H1 (cell line): ENCODE measurements around the gene SRGAP3. TPM values are rescaled to one million over a fixed set of nuclear protein-coding genes. Genes with fewer than 3 reads are reported as not detected.

Experiments
- CTBP2 ChIP-seq: IDR thresholded peaks from 2 replicates; pipeline ENCODE4 v1.7.0; 2011; ENCODE audit warnings: borderline replicate concordance, mild to moderate bottlenecking, moderate library complexity, mixed read lengths, low read length; ENCODE audit not compliant: insufficient read depth, insufficient read length
- polyA plus RNA-seq, 7 experiments: library from polyadenylated mRNA; depleted of rRNA in 3 of 7; stranded (reverse) in 5 of 7; unstranded in 2 of 7; fragments of >200 nt in 5 of 7; fragments of 200-250 nt in 2 of 7; gene quantifications; 1 replicate in 5 of 7; 2 replicates in 1 of 7; 4 replicates in 1 of 7; pipeline versions ENCODE4 v1.2.1 to v1.2.3, GENCODE V29; 2011 to 2013; ENCODE audit warnings: missing spikeins in 2 of 7, mixed read lengths in 2 of 7
- total RNA-seq: library from RNA; stranded (reverse); fragmentation: NEBNext Ultra II Directional; extraction: Animal tissue kit (Norgen Biotek cat#: 25700); gene quantifications from 2 replicates; pipeline ENCODE4 v1.2.1, GENCODE V29; 2021
- TF ChIP-seq, protein P1 (sequence below): IDR thresholded peaks from 2 replicates; pipeline ENCODE4 v1.6.1; 2012; ENCODE audit warnings: low read length, inconsistent platforms

SRGAP3 gene
- total and polyA plus RNA-seq, 2 of the 8 experiments (the other 6 are each of a cell fraction or from before 2014, with no cell fraction given): 5.8 to 11.4 TPM

DNA sequence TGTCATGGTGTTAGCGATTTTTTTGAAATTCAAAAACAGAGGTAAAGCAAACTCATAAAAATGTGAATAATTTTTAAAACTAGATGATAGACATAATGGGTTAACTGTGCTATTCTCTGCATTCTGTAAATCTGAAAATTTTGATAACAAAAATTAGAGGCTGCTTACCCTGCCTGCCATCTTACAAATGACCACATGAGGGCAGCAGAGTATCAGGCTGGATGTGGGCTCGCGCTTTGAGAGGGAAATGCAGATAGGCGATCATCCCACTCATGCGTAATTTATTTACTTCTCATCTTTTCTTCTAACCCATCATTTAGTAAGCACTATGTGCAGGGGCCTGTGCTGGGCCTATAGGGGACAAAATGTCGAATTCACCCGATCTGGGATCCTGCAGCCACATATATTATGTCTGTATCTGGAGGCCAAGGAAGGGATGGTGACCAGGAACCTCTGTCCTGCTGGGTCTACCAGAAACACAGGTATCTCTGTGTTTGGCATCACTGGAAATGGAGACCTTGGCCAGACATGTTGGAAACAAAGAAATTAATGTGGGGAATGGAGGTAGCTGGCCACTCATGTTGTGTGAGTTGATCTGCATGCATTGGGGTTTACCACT, 278.4 kb downstream of the SRGAP3 start (continued):
- TF ChIP-seq, protein P1, sequence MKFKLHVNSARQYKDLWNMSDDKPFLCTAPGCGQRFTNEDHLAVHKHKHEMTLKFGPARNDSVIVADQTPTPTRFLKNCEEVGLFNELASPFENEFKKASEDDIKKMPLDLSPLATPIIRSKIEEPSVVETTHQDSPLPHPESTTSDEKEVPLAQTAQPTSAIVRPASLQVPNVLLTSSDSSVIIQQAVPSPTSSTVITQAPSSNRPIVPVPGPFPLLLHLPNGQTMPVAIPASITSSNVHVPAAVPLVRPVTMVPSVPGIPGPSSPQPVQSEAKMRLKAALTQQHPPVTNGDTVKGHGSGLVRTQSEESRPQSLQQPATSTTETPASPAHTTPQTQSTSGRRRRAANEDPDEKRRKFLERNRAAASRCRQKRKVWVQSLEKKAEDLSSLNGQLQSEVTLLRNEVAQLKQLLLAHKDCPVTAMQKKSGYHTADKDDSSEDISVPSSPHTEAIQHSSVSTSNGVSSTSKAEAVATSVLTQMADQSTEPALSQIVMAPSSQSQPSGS: no peak
- TF ChIP-seq CTBP2: no peak
- TF ChIP-seq, all 59 proteins: peak for 3
